Measurements from ENCODE around the gene SMG1.
"Not testable (repeated sequence)": the region's sequence is repeated elsewhere in the genome, so short reads cannot be mapped to it uniquely, and the experiment has no call there.

SMG1 gene

GRCh38 chr16:18925986-18926865 is at the start of gene SMG1:
TSS of gene SMG1 (minus strand) at chr16:18926408. CDS start at chr16:18926041, 367 bp downstream.
- DNase-seq (ENCODE audit: low read depth) = peak; percentile 68

GRCh38 chr16:18975109-18975508 is 48.9 kb upstream of the SMG1 start:
- no peak overlapping the region for H3K4me3 ChIP-seq (ENCODE audit: low read depth, low read length)
- no peak for DNase-seq (ENCODE audit: low read depth)

More at GRCh38 chr16:18925986-18926865, at the start of gene SMG1:
- H3K4me3 ChIP-seq (ENCODE audit: low read depth, low read length) = peak within 1 kb of the TSS; percentile 67

DNA sequence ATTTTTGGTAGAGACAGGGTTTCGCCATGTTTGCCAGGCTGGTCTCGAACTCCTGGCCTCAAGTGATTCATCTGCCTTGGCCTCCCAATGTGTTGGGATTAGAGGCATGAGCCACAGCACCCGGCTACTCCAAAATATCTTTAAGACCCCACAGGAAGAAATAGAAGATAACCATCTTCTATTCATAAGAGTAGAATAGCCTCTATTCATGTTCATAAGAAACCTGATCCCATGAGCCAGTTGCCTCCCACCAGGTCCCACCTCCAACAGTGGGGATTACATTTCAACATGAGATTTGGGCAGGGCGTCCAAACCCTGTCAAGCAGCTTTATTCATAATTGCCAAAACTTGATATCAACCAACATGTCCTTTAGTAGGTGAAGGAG is 43.6 kb upstream of the SMG1 start:
- DNase-seq (ENCODE audit: low read depth) = no peak
- no peak overlapping the region for H3K4me3 ChIP-seq (ENCODE audit: low read depth, low read length)

- peak overlapping the region; percentile 40 for H3K4me3 ChIP-seq (ENCODE audit: low read depth, low read length)
- DNase-seq (ENCODE audit: low read depth) = peak; percentile 17
Observed at GRCh38 chr16:18969050-18969854, 43.0 kb upstream of the SMG1 start.

- H3K4me3 ChIP-seq (ENCODE audit: low read depth, low read length) = no peak overlapping the region
- no peak for DNase-seq (ENCODE audit: low read depth)
Observed at GRCh38 chr16:18966791-18967190, 40.6 kb upstream of the SMG1 start.

DNA sequence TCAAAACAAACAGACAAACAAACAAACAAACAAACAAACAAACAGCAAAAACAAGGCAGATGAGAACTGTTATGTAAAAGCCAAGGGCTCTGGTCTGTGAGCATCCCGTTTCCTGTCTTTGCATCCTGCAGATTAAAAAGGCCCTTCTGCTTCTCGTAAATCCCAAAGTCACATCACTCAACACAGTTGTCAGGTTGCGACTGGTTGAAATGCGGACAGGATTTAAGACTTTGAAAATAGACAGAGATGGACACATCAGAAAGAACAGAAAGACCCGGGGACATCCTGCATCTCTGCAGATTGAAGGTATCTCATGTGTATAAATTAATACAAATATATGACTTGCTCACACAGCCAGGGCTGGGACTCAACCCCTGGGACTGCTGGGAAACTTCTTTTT is 39.3 kb upstream of the SMG1 start:
- no peak overlapping the region for H3K4me3 ChIP-seq (ENCODE audit: low read depth, low read length)
- no peak for DNase-seq (ENCODE audit: low read depth)

- no peak for DNase-seq (ENCODE audit: low read depth)
- no peak overlapping the region for H3K4me3 ChIP-seq (ENCODE audit: low read depth, low read length)
Observed at GRCh38 chr16:18959031-18959505, 32.9 kb upstream of the SMG1 start.

DNA sequence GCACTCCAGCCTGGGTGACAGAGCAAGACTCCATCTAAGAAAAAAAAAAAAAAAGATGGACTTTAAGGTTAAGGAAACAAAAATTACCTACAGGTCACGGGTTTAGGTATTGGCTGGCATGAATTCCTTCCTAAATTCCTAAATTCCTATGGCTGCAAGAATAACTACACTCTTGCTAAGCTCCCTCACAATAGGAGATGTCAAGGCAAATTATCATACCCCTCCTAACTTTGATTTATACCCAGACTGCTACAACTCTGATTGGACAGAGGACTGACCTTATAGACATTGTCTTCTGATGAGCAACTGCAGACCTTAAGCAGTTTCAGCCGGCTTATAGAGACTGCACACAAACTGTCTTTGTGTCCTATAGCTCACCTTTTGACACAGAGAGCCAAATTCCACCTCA is 32.4 kb upstream of the SMG1 start:
- no peak for DNase-seq (ENCODE audit: low read depth)
- H3K4me3 ChIP-seq (ENCODE audit: low read depth, low read length) = no peak overlapping the region

GRCh38 chr16:18956658-18957241 is 30.5 kb upstream of the SMG1 start:
- H3K4me3 ChIP-seq (ENCODE audit: low read depth, low read length); DNase-seq (ENCODE audit: low read depth): not testable (repeated sequence)

DNA sequence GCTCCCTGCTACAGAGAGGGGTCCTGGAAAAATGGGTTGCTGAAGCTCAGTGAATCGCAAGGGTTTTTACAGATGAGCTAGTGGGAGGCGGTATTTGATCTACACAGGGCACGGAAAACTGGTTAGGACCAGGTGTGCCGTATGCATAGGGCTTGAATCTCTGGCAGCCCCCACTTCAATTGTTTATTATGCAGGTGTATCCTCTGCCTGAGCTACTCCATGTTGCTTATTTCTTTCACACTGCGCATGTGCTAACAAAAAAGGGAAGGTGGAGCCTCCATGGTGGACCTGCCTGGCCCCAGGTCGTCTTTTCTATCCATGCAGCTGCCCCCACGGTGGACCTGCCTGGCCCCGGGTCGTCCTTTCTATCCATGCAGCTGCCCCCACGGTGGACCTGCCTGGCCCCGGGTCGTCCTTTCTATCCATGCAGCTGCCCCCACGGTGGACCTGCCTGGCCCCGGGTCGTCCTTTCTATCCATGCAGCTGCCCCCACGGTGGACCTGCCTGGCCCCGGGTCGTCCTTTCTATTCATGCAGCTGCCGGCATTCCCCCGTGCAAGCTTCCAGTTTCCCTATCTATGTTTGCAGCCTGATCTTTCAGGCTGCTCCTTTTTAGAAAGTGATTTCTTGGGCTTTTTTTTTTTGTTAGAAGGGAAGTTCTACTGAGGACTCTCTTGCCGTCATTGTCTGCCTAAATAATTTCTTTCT is 29.8 kb upstream of the SMG1 start:
- DNase-seq (ENCODE audit: low read depth); H3K4me3 ChIP-seq (ENCODE audit: low read depth, low read length): not testable (repeated sequence)

DNA sequence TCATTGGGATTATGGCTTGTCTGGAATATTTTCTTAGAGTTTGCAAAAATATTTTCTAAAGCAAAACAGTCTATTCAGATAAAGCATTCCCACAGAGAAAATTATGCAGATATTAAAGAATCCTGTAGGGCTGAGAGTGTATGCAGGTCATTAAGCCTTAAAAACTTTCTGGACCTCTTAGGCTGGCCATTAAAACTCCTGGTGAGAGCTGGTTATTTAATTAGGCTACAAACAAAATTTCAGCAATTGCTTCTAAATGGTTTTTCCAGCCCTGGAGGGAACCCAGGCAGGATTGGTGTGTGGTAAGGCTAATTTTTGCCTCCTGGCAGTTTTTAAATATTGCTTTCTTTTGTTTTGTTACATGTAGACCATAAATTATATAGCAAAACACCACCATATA is 27.3 kb upstream of the SMG1 start:
- DNase-seq (ENCODE audit: low read depth) = no peak
- no peak overlapping the region for H3K4me3 ChIP-seq (ENCODE audit: low read depth, low read length)

GRCh38 chr16:18950469-18951185 is 24.4 kb upstream of the SMG1 start:
- no peak for DNase-seq (ENCODE audit: low read depth)
- H3K4me3 ChIP-seq (ENCODE audit: low read depth, low read length) = no peak overlapping the region

DNA sequence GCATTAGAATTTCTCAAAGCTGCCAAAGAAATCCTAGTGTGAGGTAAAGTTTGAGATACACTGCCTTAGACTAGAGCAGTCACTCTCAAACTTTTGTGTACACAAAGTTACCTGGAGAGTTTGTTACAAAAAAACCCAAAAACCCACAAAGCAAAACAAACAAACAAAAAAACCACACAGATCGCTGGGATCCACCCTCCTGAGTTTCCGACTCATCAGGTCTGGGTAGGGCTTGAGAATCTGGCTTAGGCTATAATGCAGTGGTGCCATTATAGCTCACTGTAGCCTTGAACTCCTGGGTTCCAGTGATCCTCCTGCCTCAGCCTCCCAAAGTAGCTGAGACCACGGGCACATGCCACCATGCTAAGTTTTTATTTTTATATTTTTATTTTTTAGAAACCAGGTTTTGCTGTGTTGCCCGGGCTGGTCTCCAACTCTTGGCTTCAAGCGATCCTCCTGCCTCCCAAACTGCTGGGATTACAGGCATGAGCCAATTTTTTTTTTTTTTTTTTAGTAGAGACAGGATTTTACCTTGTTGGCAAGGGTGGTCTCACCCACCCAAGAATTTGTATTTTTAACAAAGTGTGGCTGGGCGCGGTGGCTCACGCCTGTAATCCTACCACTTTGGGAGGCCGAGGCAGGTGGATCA is 22.3 kb upstream of the SMG1 start:
- no peak for DNase-seq (ENCODE audit: low read depth)
- no peak overlapping the region for H3K4me3 ChIP-seq (ENCODE audit: low read depth, low read length)

- no peak for DNase-seq (ENCODE audit: low read depth)
- H3K4me3 ChIP-seq (ENCODE audit: low read depth, low read length) = no peak overlapping the region
Observed at GRCh38 chr16:18945233-18945632, 19.0 kb upstream of the SMG1 start.

DNA sequence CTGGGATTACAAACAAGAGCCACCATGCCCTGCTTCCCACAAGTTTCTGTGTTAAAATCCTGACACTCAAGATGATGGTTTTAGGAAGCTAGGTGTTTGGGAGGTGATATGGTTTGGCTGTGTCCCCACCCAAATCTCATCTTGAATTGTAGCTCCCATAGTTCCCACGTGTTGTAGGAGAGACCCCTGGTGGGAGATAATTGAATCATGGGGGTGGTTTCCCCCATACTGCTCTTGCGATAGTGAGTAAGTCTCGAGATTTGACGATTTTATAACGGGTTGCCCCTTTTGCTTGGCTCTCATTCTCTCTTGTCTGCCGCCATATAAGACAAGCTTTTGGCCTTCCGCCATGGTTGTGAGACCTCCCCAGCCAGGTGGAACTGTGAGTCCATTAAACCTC is 17.2 kb upstream of the SMG1 start:
- DNase-seq (ENCODE audit: low read depth) = no peak
- no peak overlapping the region for H3K4me3 ChIP-seq (ENCODE audit: low read depth, low read length)

DNA sequence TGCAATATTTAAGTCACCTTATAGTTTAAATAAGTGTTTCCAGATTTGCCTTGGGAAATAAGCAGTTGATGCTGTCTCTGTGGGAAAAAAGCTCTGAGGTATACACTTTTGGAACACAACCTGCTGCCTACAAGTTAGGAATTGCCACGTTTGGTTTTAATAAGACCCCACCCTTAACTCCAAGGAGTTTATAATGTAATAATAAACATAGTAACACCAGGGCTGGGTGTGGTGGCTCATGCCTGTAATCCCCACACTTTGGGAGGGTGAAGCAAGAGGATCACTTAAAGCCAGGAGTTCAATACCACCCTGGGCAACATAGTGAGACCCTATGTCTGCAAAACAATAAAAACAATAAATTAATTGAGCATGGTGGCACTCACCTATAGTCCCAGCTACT is 15.9 kb upstream of the SMG1 start:
- DNase-seq (ENCODE audit: low read depth) = no peak

GRCh38 chr16:18941471-18941870 is 15.3 kb upstream of the SMG1 start:
- no peak for DNase-seq (ENCODE audit: low read depth)
- no peak overlapping the region for H3K4me3 ChIP-seq (ENCODE audit: low read depth, low read length)

More for the DNA sequence above, 15.9 kb upstream of the SMG1 start:
- no peak overlapping the region for H3K4me3 ChIP-seq (ENCODE audit: low read depth, low read length)

GRCh38 chr16:18938986-18939385 is 12.8 kb upstream of the SMG1 start:
- DNase-seq (ENCODE audit: low read depth) = no peak
- H3K4me3 ChIP-seq (ENCODE audit: low read depth, low read length) = no peak overlapping the region
